GM12875 (cell line): ENCODE results near the gene CITED2.

Source experiments
- H3K4me3 ChIP-seq: one replicate; pipeline ENCODE4 v1.5.1; 2011; ENCODE audit warnings: low read depth, low read length, control low read depth
- TF ChIP-seq, protein P1 (sequence below): IDR thresholded peaks from 2 replicates; pipeline ENCODE4 v1.5.1; 2011; ENCODE audit warnings: low read depth, mild to moderate bottlenecking, control low read depth, inconsistent platforms, low read length, moderate library complexity, borderline replicate concordance; ENCODE audit not compliant: insufficient read depth

The CITED2 gene

DNA sequence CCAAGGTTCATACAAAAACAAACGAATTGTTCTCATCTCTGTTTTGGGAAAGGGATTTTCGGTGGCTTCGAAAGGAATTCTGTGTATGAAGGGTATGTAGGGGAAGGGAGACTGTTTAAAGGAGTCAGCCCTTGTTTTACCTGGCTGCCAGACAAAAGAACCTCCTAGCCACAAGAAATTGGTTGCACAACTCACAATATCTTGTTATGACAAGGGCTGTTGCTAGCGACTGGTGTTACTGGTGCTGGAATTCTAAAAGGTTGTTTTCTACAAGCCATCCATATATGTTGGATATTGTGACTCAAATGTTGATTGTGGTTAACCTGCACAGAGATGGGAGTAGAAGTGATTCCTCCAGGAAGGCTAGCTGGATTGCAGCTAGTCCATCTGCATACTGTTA, 34.6 kb upstream of the CITED2 start:
- TF ChIP-seq, protein P1, sequence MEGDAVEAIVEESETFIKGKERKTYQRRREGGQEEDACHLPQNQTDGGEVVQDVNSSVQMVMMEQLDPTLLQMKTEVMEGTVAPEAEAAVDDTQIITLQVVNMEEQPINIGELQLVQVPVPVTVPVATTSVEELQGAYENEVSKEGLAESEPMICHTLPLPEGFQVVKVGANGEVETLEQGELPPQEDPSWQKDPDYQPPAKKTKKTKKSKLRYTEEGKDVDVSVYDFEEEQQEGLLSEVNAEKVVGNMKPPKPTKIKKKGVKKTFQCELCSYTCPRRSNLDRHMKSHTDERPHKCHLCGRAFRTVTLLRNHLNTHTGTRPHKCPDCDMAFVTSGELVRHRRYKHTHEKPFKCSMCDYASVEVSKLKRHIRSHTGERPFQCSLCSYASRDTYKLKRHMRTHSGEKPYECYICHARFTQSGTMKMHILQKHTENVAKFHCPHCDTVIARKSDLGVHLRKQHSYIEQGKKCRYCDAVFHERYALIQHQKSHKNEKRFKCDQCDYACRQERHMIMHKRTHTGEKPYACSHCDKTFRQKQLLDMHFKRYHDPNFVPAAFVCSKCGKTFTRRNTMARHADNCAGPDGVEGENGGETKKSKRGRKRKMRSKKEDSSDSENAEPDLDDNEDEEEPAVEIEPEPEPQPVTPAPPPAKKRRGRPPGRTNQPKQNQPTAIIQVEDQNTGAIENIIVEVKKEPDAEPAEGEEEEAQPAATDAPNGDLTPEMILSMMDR = no peak
- no peak overlapping the region for H3K4me3 ChIP-seq

DNA sequence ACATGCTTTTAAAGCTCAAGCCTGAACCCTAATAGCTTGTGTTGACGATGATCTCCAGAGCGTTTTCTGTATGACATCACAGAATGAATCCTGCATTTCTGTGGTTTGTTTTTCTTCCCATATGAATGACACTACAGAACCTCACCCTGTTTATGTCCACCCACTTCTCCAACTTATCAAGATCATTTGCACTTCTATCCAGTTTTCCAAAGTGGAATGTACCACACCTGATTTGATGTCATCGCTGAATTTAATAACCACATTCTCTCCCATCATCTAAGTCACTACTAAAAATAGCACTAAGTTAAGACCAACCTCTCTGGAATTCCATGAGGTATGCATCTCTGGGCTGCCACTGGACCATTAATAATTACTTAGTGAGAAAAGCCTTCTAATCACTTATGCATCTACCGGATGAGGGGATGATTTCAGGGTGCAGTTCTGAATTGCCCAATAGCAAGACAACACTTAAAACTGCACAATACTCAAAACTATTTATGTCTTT, 33.3 kb upstream of the CITED2 start:
- TF ChIP-seq, protein P1 = no peak
- no peak overlapping the region for H3K4me3 ChIP-seq

DNA sequence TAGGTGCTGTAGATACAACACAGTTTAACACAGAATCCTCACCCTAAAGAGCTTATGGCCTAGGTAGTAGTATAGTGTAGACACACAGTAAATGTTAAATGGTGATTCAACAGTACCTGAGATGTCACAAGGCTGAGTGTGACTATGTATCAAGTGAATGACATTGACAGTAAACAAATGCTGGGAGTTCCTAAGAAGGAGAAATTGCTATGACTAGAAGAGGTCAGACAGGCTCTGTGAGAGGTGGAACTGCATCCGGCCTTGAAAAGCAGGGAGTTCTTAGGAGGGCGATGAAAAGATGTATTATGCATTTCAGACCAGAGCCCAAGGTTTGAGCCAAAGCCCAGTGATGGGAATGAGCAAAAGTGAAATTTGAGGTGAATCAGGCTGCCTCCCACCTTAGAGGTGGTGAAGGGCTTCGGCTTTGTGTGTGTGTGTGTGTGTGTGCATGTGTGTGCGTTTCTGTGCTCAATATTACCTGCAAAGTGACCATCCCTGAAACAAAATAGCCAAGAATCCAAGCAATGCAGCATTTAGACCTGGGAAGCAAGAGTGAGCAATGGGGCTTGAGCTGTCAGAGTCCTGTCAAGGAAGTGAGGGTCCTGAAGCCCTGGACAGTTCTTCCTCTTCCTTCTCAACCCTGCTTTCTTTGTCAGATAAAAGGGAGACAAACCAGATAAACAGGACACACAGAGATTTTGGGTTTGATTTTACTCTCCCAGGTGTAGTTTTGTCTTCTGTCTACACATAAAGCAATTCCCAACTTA, 32.3 kb upstream of the CITED2 start:
- H3K4me3 ChIP-seq = no peak overlapping the region
- TF ChIP-seq, protein P1 = no peak

DNA sequence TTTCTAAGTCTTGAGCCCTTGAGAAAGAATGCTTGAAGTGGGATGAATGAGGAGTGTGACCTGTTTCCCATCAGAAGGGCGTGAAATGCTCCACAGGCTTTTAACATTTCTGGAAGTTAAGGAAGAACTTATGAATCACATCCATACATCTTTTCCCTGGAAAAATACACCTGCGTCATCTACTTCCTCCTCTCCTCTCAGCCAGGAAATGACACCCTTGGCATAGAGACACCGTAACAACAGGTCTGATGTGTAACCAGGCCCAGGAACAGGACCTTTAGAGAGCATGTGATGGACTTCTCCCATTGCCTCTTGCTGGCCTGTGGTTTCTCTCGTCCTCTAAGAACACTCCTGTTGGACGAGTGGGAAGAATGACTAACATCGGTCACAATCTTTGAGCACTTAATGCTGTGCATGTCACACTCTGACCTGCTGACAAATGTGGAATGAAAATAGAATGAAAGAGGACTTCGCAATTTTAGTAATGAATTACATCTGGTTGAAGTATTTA, 28.5 kb upstream of the CITED2 start:
- TF ChIP-seq, protein P1 = no peak
- no peak overlapping the region for H3K4me3 ChIP-seq

DNA sequence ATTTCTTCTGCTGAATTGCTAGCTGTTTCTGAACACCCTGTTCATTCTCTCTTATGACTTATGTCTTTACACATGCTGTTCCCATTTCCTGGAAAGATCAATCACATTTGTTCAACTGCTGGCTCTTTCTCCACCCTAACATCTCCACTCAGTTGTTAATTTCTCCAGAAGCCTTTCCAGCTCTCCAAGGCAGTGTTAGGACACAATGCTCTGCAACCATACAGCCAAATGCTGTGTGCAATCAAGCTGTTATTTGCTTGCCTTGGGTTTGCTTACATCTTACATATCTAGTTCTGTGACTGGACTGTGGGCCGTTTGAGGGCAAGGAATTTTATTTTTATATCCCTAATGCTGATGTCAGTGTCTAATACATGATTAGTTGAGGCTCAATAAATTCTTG, 24.2 kb upstream of the CITED2 start:
- TF ChIP-seq, protein P1 = no peak
- no peak overlapping the region for H3K4me3 ChIP-seq

DNA sequence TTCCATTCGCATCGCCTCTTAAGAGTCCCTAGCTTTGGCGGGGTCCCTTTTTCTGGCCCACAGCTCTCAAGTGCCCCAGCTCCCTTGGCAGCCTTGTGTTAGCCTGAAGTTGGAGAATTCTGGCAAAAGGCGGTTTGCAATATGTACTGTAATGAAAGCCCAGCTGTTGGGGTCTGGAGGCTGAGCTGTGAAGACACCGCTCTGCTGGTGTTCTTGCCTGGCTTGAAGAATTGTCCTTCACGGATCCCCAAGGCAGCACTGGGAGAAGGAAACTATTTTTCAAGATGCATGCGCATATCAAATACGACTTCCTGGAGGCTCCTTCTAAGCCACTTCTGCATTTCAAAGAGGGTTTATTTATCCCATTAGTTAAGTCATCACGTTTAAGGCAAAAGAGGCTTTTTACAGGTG, 21.4 kb upstream of the CITED2 start:
- no peak overlapping the region for H3K4me3 ChIP-seq
- TF ChIP-seq, protein P1 = no peak

DNA sequence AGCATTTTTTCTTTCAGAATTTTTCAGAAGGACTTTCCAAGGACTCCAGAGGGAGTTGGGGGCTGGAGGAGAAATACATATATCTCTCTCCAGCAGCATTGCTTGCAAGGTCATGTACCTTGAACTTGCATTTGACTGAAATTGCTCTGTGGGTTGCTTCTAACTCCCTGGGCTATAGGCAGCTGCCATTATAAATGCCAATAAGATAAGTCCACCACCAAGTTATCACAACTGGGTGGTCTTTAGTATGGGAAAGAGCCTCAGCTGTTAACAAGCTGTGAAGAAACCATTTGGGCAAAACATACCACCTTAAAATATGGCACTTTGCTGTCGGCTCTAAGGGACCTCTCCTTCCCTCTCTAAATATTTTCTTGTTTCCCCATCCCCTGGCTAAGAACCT, 20.9 kb upstream of the CITED2 start:
- H3K4me3 ChIP-seq = no peak overlapping the region
- TF ChIP-seq, protein P1 = no peak
